Measurements from ENCODE around the gene LEO1.

Gene LEO1

GRCh38 chr15:51971375-51972133 is at the start of gene LEO1:
LEO1 (minus strand) TSS chr15:51971778; CDS start chr15:51971745, 33 bp downstream.
- Histone ChIP-seq H3K9ac (ENCODE audit: low read length) (peak within 1 kb of the TSS; percentile 84), H3K4me3 (ENCODE audit: low read length) (peak within 1 kb of the TSS; percentile 93), H3K27ac (ENCODE audit: low read depth, low read length) (peak within 1 kb of the TSS; percentile 89), H3K27me3 (ENCODE audit: control insufficient read depth, insufficient read depth, low read length) (no peaks in the 10 kb centered on the region), H3K4me1 (ENCODE audit: control insufficient read depth, insufficient read depth, low read length) (peaks cover 3% of the 10 kb centered on the region), H3K36me3 (ENCODE audit: control insufficient read depth, insufficient read depth, low read length) (no peaks in the 10 kb centered on the region)

DNA sequence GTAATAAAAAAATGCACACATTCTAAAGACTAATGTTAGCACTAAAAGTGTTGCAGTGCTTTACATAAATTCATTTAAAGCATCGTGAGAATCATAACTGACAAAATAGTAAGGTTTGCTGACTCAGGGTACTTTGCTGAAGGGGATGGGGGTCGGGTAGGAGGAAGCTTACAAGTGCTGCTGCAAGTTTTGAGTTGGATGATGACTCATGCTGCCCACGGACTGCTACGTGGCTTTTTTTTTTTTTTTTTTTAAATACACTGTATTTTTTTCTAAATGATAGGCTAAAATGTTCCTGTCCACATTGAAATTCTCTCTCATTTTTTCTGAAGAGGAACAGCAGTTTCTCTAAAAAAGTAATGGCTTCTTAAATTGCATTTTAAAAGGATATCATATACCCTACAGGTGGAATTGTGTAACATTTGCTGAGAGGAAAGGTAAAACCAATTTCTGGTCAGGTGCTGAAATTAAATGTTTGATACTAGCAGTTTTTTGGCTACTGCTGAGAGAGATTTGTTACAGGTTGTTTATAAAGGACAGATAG is 49.6 kb upstream of the LEO1 start:
- H3K27me3 ChIP-seq (ENCODE audit: control insufficient read depth, insufficient read depth, low read length) = no peaks in the 10 kb centered on the region
- no peak overlapping the region for H3K9ac ChIP-seq (ENCODE audit: low read length)
- peaks cover 18% of the 10 kb centered on the region for H3K4me1 ChIP-seq (ENCODE audit: control insufficient read depth, insufficient read depth, low read length)
- H3K27ac ChIP-seq (ENCODE audit: low read depth, low read length) = peak overlapping the region; percentile 93
- no peaks in the 10 kb centered on the region for H3K36me3 ChIP-seq (ENCODE audit: control insufficient read depth, insufficient read depth, low read length)
- H3K4me3 ChIP-seq (ENCODE audit: low read length) = peak overlapping the region; percentile 83

DNA sequence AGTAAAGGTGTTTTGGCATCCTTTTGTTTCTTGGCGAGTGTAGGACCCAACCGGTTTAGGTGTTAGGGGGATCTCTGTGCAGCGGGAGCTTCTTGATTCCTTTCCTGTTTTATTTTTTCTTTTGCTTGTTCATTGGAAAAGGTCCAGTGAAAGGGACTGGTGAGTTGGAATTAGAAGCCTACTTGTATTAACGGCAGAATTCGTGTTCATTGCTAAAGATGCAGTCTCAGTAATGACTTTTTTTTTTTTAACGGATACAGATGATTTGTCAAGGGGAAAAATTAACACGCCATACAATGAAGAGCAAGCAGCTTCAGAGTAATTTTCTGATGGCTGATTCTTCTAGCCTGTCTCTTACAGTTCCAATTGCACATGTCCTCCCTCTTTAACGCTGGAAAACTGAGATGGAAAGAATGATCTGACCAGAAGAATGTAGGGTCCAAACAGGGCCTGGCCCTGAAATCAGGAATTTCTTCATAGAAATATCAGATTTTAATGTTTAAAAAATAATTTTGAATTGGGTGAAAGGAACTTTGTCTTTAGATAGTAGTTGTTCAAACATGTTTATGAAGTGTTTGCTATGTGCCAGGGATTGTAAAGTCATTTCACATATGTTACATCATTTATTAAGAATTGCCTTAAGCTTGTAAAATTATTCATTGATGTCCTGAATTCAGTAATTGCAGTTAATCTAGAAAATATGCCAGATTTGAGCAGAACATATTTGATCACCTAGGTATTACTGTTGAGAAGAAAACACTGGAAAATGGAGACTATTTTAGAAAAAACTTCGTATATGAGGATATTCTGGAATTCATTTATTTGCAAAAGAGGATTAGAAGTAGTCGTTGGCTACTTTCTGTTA is 48.9 kb upstream of the LEO1 start:
- H3K27me3 ChIP-seq (ENCODE audit: control insufficient read depth, insufficient read depth, low read length) = no peaks in the 10 kb centered on the region
- peaks cover 18% of the 10 kb centered on the region for H3K4me1 ChIP-seq (ENCODE audit: control insufficient read depth, insufficient read depth, low read length)
- peak overlapping the region; percentile 66 for H3K9ac ChIP-seq (ENCODE audit: low read length)
- H3K4me3 ChIP-seq (ENCODE audit: low read length) = peak overlapping the region; percentile 83
- H3K36me3 ChIP-seq (ENCODE audit: control insufficient read depth, insufficient read depth, low read length) = no peaks in the 10 kb centered on the region
- H3K27ac ChIP-seq (ENCODE audit: low read depth, low read length) = peak overlapping the region; percentile 93

GRCh38 chr15:52019394-52020220 is 48.0 kb upstream of the LEO1 start:
- Histone ChIP-seq H3K4me3 (ENCODE audit: low read length) (peak overlapping the region; percentile 90), H3K36me3 (ENCODE audit: control insufficient read depth, insufficient read depth, low read length) (no peaks in the 10 kb centered on the region), H3K27ac (ENCODE audit: low read depth, low read length) (peak overlapping the region; percentile 93), H3K27me3 (ENCODE audit: control insufficient read depth, insufficient read depth, low read length) (no peaks in the 10 kb centered on the region), H3K9ac (ENCODE audit: low read length) (peak overlapping the region; percentile 66), H3K4me1 (ENCODE audit: control insufficient read depth, insufficient read depth, low read length) (peaks cover 18% of the 10 kb centered on the region)

DNA sequence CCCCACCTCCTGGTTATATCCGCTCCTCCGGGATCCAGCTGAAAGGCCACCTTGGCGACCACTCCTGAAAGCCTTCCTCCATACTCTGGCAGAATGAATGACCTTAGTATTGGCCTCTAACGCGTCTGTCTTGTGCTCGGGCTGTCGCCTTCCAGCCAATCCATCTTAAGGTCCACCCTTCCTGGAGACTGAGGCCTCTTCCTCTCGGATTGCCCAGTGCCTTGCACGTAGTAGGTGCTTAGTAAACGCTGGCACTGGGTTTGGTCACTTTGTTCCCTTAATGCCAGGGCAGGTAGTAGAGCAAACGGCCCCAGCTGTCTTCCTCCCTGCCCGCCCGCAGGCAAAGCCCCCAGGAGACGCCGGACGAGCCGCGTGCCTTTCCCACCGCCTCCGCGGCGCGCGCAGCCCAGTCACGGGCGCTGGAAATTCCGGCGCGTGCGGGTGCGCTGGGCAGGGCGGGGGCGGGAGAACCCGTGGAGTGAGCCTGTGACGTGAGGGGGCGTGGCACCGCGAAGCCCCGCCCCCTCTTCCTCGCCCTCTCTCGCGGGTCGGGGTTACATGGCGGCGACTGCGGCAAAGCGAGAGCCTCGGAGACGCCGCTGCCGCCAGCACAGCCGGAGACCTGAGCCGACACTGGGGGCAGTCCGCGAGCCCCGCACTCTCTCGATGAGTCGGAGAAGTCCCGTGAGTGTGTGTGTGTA is 47.3 kb upstream of the LEO1 start, which contains the start of gene MAPK6:
MAPK6 (plus strand) TSS at position 527 of the 701 bp plus-strand sequence. CDS start 27,242 bp downstream, outside the sequence.
- peak within 1 kb of the TSS; percentile 90 for H3K4me3 ChIP-seq (ENCODE audit: low read length)
- H3K9ac ChIP-seq (ENCODE audit: low read length) = peak within 1 kb of the TSS; percentile 93
- peaks cover 18% of the 10 kb centered on the region for H3K4me1 ChIP-seq (ENCODE audit: control insufficient read depth, insufficient read depth, low read length)
- H3K36me3 ChIP-seq (ENCODE audit: control insufficient read depth, insufficient read depth, low read length) = no peaks in the 10 kb centered on the region
- peak within 1 kb of the TSS; percentile 93 for H3K27ac ChIP-seq (ENCODE audit: low read depth, low read length)
- no peaks in the 10 kb centered on the region for H3K27me3 ChIP-seq (ENCODE audit: control insufficient read depth, insufficient read depth, low read length)

DNA sequence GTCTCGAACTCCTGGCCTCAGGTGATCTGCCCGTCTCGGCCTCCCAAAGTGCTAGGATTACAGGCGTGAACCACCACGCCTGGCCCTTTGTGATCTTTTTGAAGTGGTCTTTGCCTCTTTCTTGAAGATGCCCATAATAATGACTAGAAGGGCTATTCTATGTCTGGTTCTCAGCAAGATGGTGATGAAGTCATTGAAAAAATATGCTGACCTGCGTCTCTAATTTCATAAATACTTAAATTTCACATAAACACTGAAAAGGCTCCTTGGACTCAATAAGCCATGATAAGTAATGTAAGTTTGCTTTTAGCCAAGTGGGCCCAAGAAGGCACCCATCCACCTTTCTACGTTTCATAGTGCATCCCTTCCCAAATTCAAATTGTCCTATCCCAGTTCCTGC is 46.7 kb upstream of the LEO1 start:
- H3K9ac ChIP-seq (ENCODE audit: low read length) = peak overlapping the region; percentile 93
- peaks cover 18% of the 10 kb centered on the region for H3K4me1 ChIP-seq (ENCODE audit: control insufficient read depth, insufficient read depth, low read length)
- no peaks in the 10 kb centered on the region for H3K36me3 ChIP-seq (ENCODE audit: control insufficient read depth, insufficient read depth, low read length)
- peak overlapping the region; percentile 90 for H3K4me3 ChIP-seq (ENCODE audit: low read length)
- H3K27ac ChIP-seq (ENCODE audit: low read depth, low read length) = peak overlapping the region; percentile 93
- H3K27me3 ChIP-seq (ENCODE audit: control insufficient read depth, insufficient read depth, low read length) = no peaks in the 10 kb centered on the region

DNA sequence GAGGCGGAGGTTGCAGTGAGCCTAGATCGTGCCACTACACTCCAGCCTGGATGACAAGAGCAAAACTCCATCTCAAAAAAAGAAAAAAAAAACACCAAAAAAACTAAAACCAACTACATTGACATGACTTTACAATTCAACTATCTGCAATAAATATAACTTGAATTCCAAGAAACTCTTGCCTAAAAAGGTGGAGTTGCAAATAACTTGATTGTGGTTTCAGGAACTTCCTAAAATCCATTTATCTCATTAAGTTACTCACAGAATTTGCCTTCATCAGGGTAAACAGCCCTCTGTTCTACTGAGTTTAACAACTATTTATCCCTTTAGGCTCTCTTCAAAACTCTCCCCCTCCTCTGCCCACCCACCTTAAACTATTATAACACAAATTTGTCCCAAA is 44.7 kb upstream of the LEO1 start:
- Histone ChIP-seq H3K4me3 (ENCODE audit: low read length) (no peak overlapping the region), H3K36me3 (ENCODE audit: control insufficient read depth, insufficient read depth, low read length) (no peaks in the 10 kb centered on the region), H3K27ac (ENCODE audit: low read depth, low read length) (no peak overlapping the region), H3K4me1 (ENCODE audit: control insufficient read depth, insufficient read depth, low read length) (peaks cover 21% of the 10 kb centered on the region), H3K27me3 (ENCODE audit: control insufficient read depth, insufficient read depth, low read length) (no peaks in the 10 kb centered on the region), H3K9ac (ENCODE audit: low read length) (no peak overlapping the region)

- H3K36me3 ChIP-seq (ENCODE audit: control insufficient read depth, insufficient read depth, low read length) = no peaks in the 10 kb centered on the region
- peaks cover 17% of the 10 kb centered on the region for H3K4me1 ChIP-seq (ENCODE audit: control insufficient read depth, insufficient read depth, low read length)
- no peak overlapping the region for H3K27ac ChIP-seq (ENCODE audit: low read depth, low read length)
- H3K4me3 ChIP-seq (ENCODE audit: low read length) = no peak overlapping the region
- H3K9ac ChIP-seq (ENCODE audit: low read length) = no peak overlapping the region
- H3K27me3 ChIP-seq (ENCODE audit: control insufficient read depth, insufficient read depth, low read length) = no peaks in the 10 kb centered on the region
Measured at GRCh38 chr15:52014616-52015015, 43.0 kb upstream of the LEO1 start.

- Histone ChIP-seq H3K27ac (ENCODE audit: low read depth, low read length) (no peak overlapping the region), H3K9ac (ENCODE audit: low read length) (no peak overlapping the region), H3K36me3 (ENCODE audit: control insufficient read depth, insufficient read depth, low read length) (no peaks in the 10 kb centered on the region), H3K27me3 (ENCODE audit: control insufficient read depth, insufficient read depth, low read length) (no peaks in the 10 kb centered on the region), H3K4me3 (ENCODE audit: low read length) (no peak overlapping the region), H3K4me1 (ENCODE audit: control insufficient read depth, insufficient read depth, low read length) (peaks cover 13% of the 10 kb centered on the region)
Measured at GRCh38 chr15:52013151-52013791, 41.7 kb upstream of the LEO1 start.

- no peak overlapping the region for H3K9ac ChIP-seq (ENCODE audit: low read length)
- H3K27ac ChIP-seq (ENCODE audit: low read depth, low read length) = peak overlapping the region; percentile 38
- H3K4me3 ChIP-seq (ENCODE audit: low read length) = no peak overlapping the region
- peaks cover 13% of the 10 kb centered on the region for H3K4me1 ChIP-seq (ENCODE audit: control insufficient read depth, insufficient read depth, low read length)
- H3K27me3 ChIP-seq (ENCODE audit: control insufficient read depth, insufficient read depth, low read length) = no peaks in the 10 kb centered on the region
- no peaks in the 10 kb centered on the region for H3K36me3 ChIP-seq (ENCODE audit: control insufficient read depth, insufficient read depth, low read length)
Measured at GRCh38 chr15:52012210-52012609, 40.6 kb upstream of the LEO1 start.

DNA sequence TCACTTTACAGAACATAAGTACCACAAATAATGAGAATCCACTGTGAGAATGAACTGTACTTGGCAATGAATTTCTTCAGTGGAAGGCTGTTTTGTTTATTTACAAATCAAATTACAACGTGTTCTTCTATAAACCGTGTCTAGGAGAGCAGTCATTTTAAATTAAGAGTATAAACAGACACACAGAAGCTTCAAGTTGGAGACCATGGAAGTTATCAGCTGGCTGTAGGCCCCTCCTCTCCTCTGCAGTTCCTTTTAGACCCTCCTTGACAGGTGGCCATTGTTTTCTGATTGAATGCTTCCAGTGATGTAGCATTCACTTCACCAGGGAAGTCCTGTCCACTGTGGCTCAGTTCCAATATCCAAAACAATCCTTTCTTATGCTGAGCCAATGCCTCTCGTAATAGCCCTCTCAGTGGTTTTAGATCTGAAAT is 40.1 kb upstream of the LEO1 start:
- no peak overlapping the region for H3K4me3 ChIP-seq (ENCODE audit: low read length)
- H3K36me3 ChIP-seq (ENCODE audit: control insufficient read depth, insufficient read depth, low read length) = no peaks in the 10 kb centered on the region
- H3K27me3 ChIP-seq (ENCODE audit: control insufficient read depth, insufficient read depth, low read length) = no peaks in the 10 kb centered on the region
- no peak overlapping the region for H3K9ac ChIP-seq (ENCODE audit: low read length)
- H3K4me1 ChIP-seq (ENCODE audit: control insufficient read depth, insufficient read depth, low read length) = peaks cover 13% of the 10 kb centered on the region
- peak overlapping the region; percentile 83 for H3K27ac ChIP-seq (ENCODE audit: low read depth, low read length)
